Hepatocyte (in vitro differentiated cells): Measurements from ENCODE around the gene OR4F15. TPM values are rescaled to one million over a fixed set of nuclear protein-coding genes. Genes with fewer than 3 reads are reported as not detected.
"Not testable (repeated sequence)": the region's sequence is repeated elsewhere in the genome, so short reads cannot be mapped to it uniquely, and the experiment has no call there.

Source experiments
- DNase-seq: peaks from one replicate; pipeline ENCODE4 v3.0.0-alpha.2; 2016; ENCODE audit warnings: low spot score
- H2AFZ ChIP-seq: fragments of 200-600 bp; sonication (generic); 2 replicates; pipeline ENCODE4 v1.6.0; 2016; ENCODE audit warnings: antibody characterized with exemption, mild to moderate bottlenecking
- H3K27ac ChIP-seq: fragments of 200-600 bp; sonication (generic); 2 replicates; pipeline ENCODE4 v1.5.1; 2016; ENCODE audit warnings: mild to moderate bottlenecking
- H3K27me3 ChIP-seq: fragments of 200-600 bp; sonication (generic); 2 replicates; pipeline ENCODE4 v1.6.1; 2016
- H3K36me3 ChIP-seq: fragments of 200-600 bp; sonication (generic); replicated peaks from 2 replicates; pipeline ENCODE4 v1.5.1; 2016; ENCODE audit warnings: low read depth; ENCODE audit not compliant: insufficient read depth
- H3K4me1 ChIP-seq: fragments of 200-600 bp; sonication (generic); 2 replicates; pipeline ENCODE4 v1.5.1; 2016; ENCODE audit warnings: mild to moderate bottlenecking, moderate library complexity; ENCODE audit not compliant: insufficient read depth
- H3K4me2 ChIP-seq: fragments of 200-600 bp; sonication (generic); 2 replicates; pipeline ENCODE4 v1.6.0; 2016
- H3K4me3 ChIP-seq: fragments of 200-600 bp; sonication (generic); 2 replicates; pipeline ENCODE4 v1.5.1; 2016; ENCODE audit warnings: mild to moderate bottlenecking
- H3K79me2 ChIP-seq: fragments of 200-600 bp; sonication (generic); 2 replicates; pipeline ENCODE4 v1.6.0; 2017; ENCODE audit warnings: mild to moderate bottlenecking
- H3K9me2 ChIP-seq: fragments of 200-600 bp; sonication (generic); replicated peaks from 2 replicates; pipeline ENCODE4 v1.6.0; 2017; ENCODE audit warnings: mild to moderate bottlenecking; ENCODE audit not compliant: insufficient read depth
- H3K9me3 ChIP-seq: fragments of 200-600 bp; sonication (generic); 2 replicates; pipeline ENCODE4 v1.5.1; 2016; ENCODE audit warnings: low read depth, mild to moderate bottlenecking
- H4K20me1 ChIP-seq: fragments of 200-600 bp; sonication (generic); 2 replicates; pipeline ENCODE4 v1.6.0; 2016; ENCODE audit warnings: mild to moderate bottlenecking; ENCODE audit not compliant: insufficient read depth, poor library complexity, severe bottlenecking
- CTCF ChIP-seq: fragments of 200-600 bp; sonication (generic); IDR thresholded peaks from 2 replicates; pipeline ENCODE4 v1.5.1; 2016; ENCODE audit warnings: antibody characterized with exemption, mild to moderate bottlenecking; ENCODE audit not compliant: poor library complexity
- EZH2 ChIP-seq: fragments of 200-600 bp; sonication (generic); IDR thresholded peaks from 2 replicates; pipeline ENCODE4 v1.6.1; 2016; ENCODE audit warnings: antibody characterized with exemption, mild to moderate bottlenecking, borderline replicate concordance
- EZH2phosphoT487 ChIP-seq: fragments of 200-600 bp; sonication (generic); IDR thresholded peaks from one replicate; pipeline ENCODE4 v1.6.1; 2018; ENCODE audit warnings: antibody characterized with exemption, mild to moderate bottlenecking, low read depth, moderate library complexity; ENCODE audit not compliant: unreplicated experiment, severe bottlenecking
- WGBS: methylation state at CpG from one replicate; pipeline ENCODE4 v1.1.6; 2016; ENCODE audit warnings: low lambda C conversion rate; ENCODE audit errors: missing lambda C conversion rate; 5-methylcytosine and 5-hydroxymethylcytosine counted together
- polyA plus RNA-seq: library from polyadenylated mRNA; unstranded; fragments of >200 nt; fragmentation: Nextera tagmentation; extraction: Ambion mirVana; gene quantifications from 2 replicates; pipeline ENCODE4 v1.2.1, GENCODE V29; 2016
- total RNA-seq: library from RNA; depleted of rRNA; stranded (reverse); fragments of >200 nt; gene quantifications from 2 replicates; pipeline ENCODE4 v1.2.3, GENCODE V29; 2014

Gene OR4F15
- total and polyA plus RNA-seq, 2 experiments from 2014 or later = not detected

GRCh38 chr15:101772921-101773320 is 39.1 kb upstream of the OR4F15 start:
- DNase-seq = no peak
- WGBS = 92% methylated on average over 8 of the region's 8 CpGs
- Histone ChIP-seq H3K36me3 (no peaks in the 10 kb centered on the region), H3K9me2 (no peaks in the 10 kb centered on the region), H3K27me3 (no peaks in the 10 kb centered on the region), H3K4me1 (no peaks in the 10 kb centered on the region), H3K9me3 (no peaks in the 10 kb centered on the region), H3K79me2 (no peaks in the 10 kb centered on the region), H3K4me2 (no peak overlapping the region), H4K20me1 (no peaks in the 10 kb centered on the region), H3K4me3 (no peak overlapping the region), H2AFZ (no peak overlapping the region), H3K27ac (no peak overlapping the region)
- TF ChIP-seq EZH2phosphoT487 (no peak), EZH2 (no peak), CTCF (no peak)

GRCh38 chr15:101773496-101774100 is 38.4 kb upstream of the OR4F15 start:
- peak; percentile 32 for DNase-seq
- Histone ChIP-seq H3K79me2 (no peaks in the 10 kb centered on the region), H3K9me3 (no peaks in the 10 kb centered on the region), H3K36me3 (no peaks in the 10 kb centered on the region), H3K4me2 (no peak overlapping the region), H3K4me1 (no peaks in the 10 kb centered on the region), H3K4me3 (no peak overlapping the region), H3K27ac (no peak overlapping the region), H4K20me1 (no peaks in the 10 kb centered on the region), H2AFZ (no peak overlapping the region), H3K9me2 (no peaks in the 10 kb centered on the region), H3K27me3 (no peaks in the 10 kb centered on the region)
- TF ChIP-seq EZH2 (no peak), EZH2phosphoT487 (no peak), CTCF (no peak)
- 61% methylated on average over 7 of the region's 7 CpGs for WGBS

- no peaks in the 10 kb centered on the region for H3K27me3 ChIP-seq
- WGBS = 95% methylated on average over 10 of the region's 10 CpGs
- no peaks in the 10 kb centered on the region for H3K9me3 ChIP-seq
- no peak overlapping the region for H3K27ac ChIP-seq
- no peaks in the 10 kb centered on the region for H3K4me1 ChIP-seq
- no peak overlapping the region for H3K4me2 ChIP-seq
- no peaks in the 10 kb centered on the region for H3K9me2 ChIP-seq
- H3K36me3 ChIP-seq = no peaks in the 10 kb centered on the region
- no peak overlapping the region for H2AFZ ChIP-seq
- DNase-seq = no peak
- TF ChIP-seq EZH2 (no peak), CTCF (no peak), EZH2phosphoT487 (no peak)
- no peaks in the 10 kb centered on the region for H3K79me2 ChIP-seq
- H3K4me3 ChIP-seq = no peak overlapping the region
- H4K20me1 ChIP-seq = no peaks in the 10 kb centered on the region
Observed at GRCh38 chr15:101775136-101775535, 36.9 kb upstream of the OR4F15 start.

GRCh38 chr15:101778576-101778975 is 33.4 kb upstream of the OR4F15 start:
- not testable (repeated sequence) for H3K27me3 ChIP-seq, H2AFZ ChIP-seq, H3K9me2 ChIP-seq, H3K79me2 ChIP-seq, H3K4me2 ChIP-seq, H4K20me1 ChIP-seq, H3K9me3 ChIP-seq, H3K36me3 ChIP-seq, H3K27ac ChIP-seq, H3K4me3 ChIP-seq, H3K4me1 ChIP-seq, DNase-seq
- 82% methylated on average over 10 of the region's 10 CpGs for WGBS

GRCh38 chr15:101780225-101780624 is 31.8 kb upstream of the OR4F15 start:
- H3K36me3 ChIP-seq, H3K79me2 ChIP-seq, H3K4me2 ChIP-seq, H2AFZ ChIP-seq, H4K20me1 ChIP-seq, H3K27me3 ChIP-seq, H3K27ac ChIP-seq, H3K9me3 ChIP-seq, H3K4me3 ChIP-seq, DNase-seq, H3K4me1 ChIP-seq, H3K9me2 ChIP-seq: not testable (repeated sequence)
- 67% methylated on average over 1 of the region's 1 CpG for WGBS
